IMR-90 (cell line): ENCODE results near the gene HSBP1L1.

Experiments
- CTCF ChIP-seq: conservative IDR thresholded peaks from 2 replicates; pipeline ENCODE4 v1.5.1; 2012; ENCODE audit warnings: mild to moderate bottlenecking, low read depth, low read length, improper control_type of control experiment
- MXI1 ChIP-seq: IDR thresholded peaks from 2 replicates; pipeline ENCODE4 v1.6.1; 2012; ENCODE audit warnings: low read depth, mild to moderate bottlenecking, low read length, moderate library complexity, borderline replicate concordance
- POLR2A ChIP-seq: IDR thresholded peaks from 2 replicates; pipeline ENCODE4 v1.6.1; 2012; ENCODE audit warnings: mild to moderate bottlenecking, low read depth, low read length
- RAD21 ChIP-seq: IDR thresholded peaks from 2 replicates; pipeline ENCODE4 v1.6.1; 2012; ENCODE audit warnings: low read length, improper control_type of control experiment
- RCOR1 ChIP-seq: IDR thresholded peaks from 2 replicates; pipeline ENCODE4 v1.6.1; 2012; ENCODE audit warnings: mild to moderate bottlenecking, low read length, improper control_type of control experiment; ENCODE audit not compliant: insufficient replicate concordance
- RFX5 ChIP-seq: IDR thresholded peaks from 2 replicates; pipeline ENCODE4 v1.8.0; 2012; ENCODE audit warnings: low read depth, mild to moderate bottlenecking, low read length, moderate library complexity
- SMC3 ChIP-seq: fragments of 150-350 bp; IDR thresholded peaks from 2 replicates; pipeline ENCODE4 v1.6.1; 2016; ENCODE audit warnings: low read depth, mild to moderate bottlenecking, antibody characterized with exemption, low read length, moderate library complexity

- no peak for TF ChIP-seq CTCF
- no peak for TF ChIP-seq MXI1
- TF ChIP-seq POLR2A, result no peak
- TF ChIP-seq RCOR1, result no peak
- no peak for TF ChIP-seq SMC3
- TF ChIP-seq RAD21, result no peak
- TF ChIP-seq RFX5, result no peak
These were observed 13.7 kb upstream of the HSBP1L1 start for GRCh38 chr18:79950515-79951341.
